Osteoblast (primary cell): ENCODE data around the gene KIF12. TPM values are rescaled to one million over a fixed set of nuclear protein-coding genes. Genes with fewer than 3 reads are reported as not detected.

Experiments used
- DNase-seq: peaks from one replicate; pipeline ENCODE4 v3.0.0; 2011; ENCODE audit warnings: low spot score, mixed read lengths; ENCODE audit not compliant: insufficient read length; ENCODE audit errors: missing footprints
- H2AFZ ChIP-seq: 2 replicates; pipeline ENCODE4 v1.6.0; 2011; ENCODE audit warnings: mild to moderate bottlenecking, low read length
- H3K27ac ChIP-seq: 2 replicates; pipeline ENCODE4 v1.5.1; 2011; ENCODE audit warnings: mild to moderate bottlenecking, low read depth, low read length, moderate library complexity
- H3K27me3 ChIP-seq: 2 replicates; pipeline ENCODE4 v1.6.0; 2012; ENCODE audit warnings: mild to moderate bottlenecking, control low read depth, inconsistent platforms, low read length, moderate library complexity; ENCODE audit not compliant: insufficient read depth
- H3K36me3 ChIP-seq: 2 replicates; pipeline ENCODE4 v1.5.1; 2011; ENCODE audit warnings: mild to moderate bottlenecking, low read length, control low read depth, moderate library complexity; ENCODE audit not compliant: insufficient read depth
- H3K4me1 ChIP-seq: 2 replicates; pipeline ENCODE4 v1.5.1; 2011; ENCODE audit warnings: mild to moderate bottlenecking, low read length, control low read depth, moderate library complexity; ENCODE audit not compliant: insufficient read depth
- H3K4me2 ChIP-seq: 2 replicates; pipeline ENCODE4 v1.6.0; 2011; ENCODE audit warnings: mild to moderate bottlenecking, low read length; ENCODE audit not compliant: insufficient read depth
- H3K4me3 ChIP-seq: fragments of 200-600 bp; sonication (generic); 3 replicates; pipeline ENCODE4 v1.5.1; 2012; ENCODE audit warnings: mild to moderate bottlenecking, low read length, inconsistent platforms; ENCODE audit not compliant: insufficient read depth
- H3K79me2 ChIP-seq: 2 replicates; pipeline ENCODE4 v1.6.0; 2012; ENCODE audit warnings: mild to moderate bottlenecking, low read length, control low read depth, inconsistent platforms; ENCODE audit not compliant: insufficient read depth
- H3K9me3 ChIP-seq: 2 replicates; pipeline ENCODE4 v1.5.1; 2011; ENCODE audit warnings: low read depth, low read length, control low read depth
- H4K20me1 ChIP-seq: 2 replicates; pipeline ENCODE4 v1.6.0; 2012; ENCODE audit warnings: mild to moderate bottlenecking, low read length, control low read depth; ENCODE audit not compliant: insufficient read depth
- CTCF ChIP-seq: IDR thresholded peaks from 2 replicates; pipeline ENCODE4 v1.5.1; 2011; ENCODE audit warnings: mild to moderate bottlenecking, low read depth, low read length, moderate library complexity; ENCODE audit errors: extremely low read depth
- total RNA-seq: library from RNA; depleted of rRNA; stranded (reverse); fragments of >200 nt; gene quantifications from 2 replicates; pipeline ENCODE4 v1.2.3, GENCODE V29; 2012

Gene KIF12
- total RNA-seq, 1 donor: not detected

DNA sequence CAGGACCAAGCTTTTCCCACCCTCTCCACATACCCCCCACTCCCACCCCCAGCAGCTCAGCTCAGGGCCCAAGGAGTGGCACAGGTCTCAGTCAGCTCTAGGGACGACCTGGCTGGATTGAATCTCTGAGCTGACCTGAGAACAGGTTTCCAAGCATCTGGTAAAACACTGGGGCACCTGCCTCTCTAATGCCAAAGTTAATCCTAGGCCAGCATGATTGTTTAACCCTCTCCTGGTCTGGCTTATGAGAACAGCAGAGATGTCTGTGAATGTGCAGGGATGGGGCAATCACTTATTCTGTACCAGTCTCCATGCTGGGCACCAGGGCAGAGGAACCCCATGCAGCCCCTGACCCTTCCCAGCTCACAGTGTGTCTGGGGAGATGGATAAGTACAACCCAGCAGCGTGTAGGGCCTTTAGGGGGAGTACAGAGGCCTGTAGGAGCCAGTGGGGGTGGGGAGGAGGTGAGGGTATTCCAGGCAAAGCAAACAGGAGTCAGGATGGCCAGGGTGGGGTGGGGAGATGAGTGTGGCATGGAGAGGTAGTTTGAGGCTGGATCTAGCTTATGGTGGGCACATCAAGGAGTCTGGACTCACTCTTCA is 678 bp upstream of the KIF12 start:
- Histone ChIP-seq H4K20me1 (no peaks in the 10 kb centered on the region), H3K4me1 (no peaks in the 10 kb centered on the region), H3K4me3 (no peak overlapping the region), H3K27ac (no peak overlapping the region), H3K79me2 (no peaks in the 10 kb centered on the region), H3K4me2 (no peak overlapping the region), H2AFZ (no peak overlapping the region), H3K9me3 (peaks cover 6% of the 10 kb centered on the region), H3K27me3 (peaks cover 37% of the 10 kb centered on the region), H3K36me3 (no peaks in the 10 kb centered on the region)
- peak; percentile 61 for DNase-seq
- TF ChIP-seq CTCF: no peak

- H3K9me3 ChIP-seq: peaks cover 6% of the 10 kb centered on the region
- no peak for TF ChIP-seq CTCF
- DNase-seq: peak; percentile 75
- H3K36me3 ChIP-seq: no peaks in the 10 kb centered on the region
- peaks cover 29% of the 10 kb centered on the region for H3K27me3 ChIP-seq
- H3K27ac ChIP-seq: no peak overlapping the region
- peak overlapping the region; percentile 53 for H3K4me2 ChIP-seq
- no peaks in the 10 kb centered on the region for H3K79me2 ChIP-seq
- peak overlapping the region; percentile 54 for H3K4me3 ChIP-seq
- no peak overlapping the region for H2AFZ ChIP-seq
- no peaks in the 10 kb centered on the region for H4K20me1 ChIP-seq
- H3K4me1 ChIP-seq: no peaks in the 10 kb centered on the region
Observed at GRCh38 chr9:114098021-114098935, 814 bp downstream of the KIF12 start.

- no peak for TF ChIP-seq CTCF
- peak; percentile 72 for DNase-seq
- Histone ChIP-seq H3K27me3 (peaks cover 29% of the 10 kb centered on the region), H2AFZ (no peak overlapping the region), H3K9me3 (peaks cover 6% of the 10 kb centered on the region), H3K79me2 (no peaks in the 10 kb centered on the region), H3K4me1 (no peaks in the 10 kb centered on the region), H3K4me3 (no peak overlapping the region), H3K36me3 (no peaks in the 10 kb centered on the region), H3K27ac (no peak overlapping the region), H3K4me2 (peak overlapping the region; percentile 53), H4K20me1 (no peaks in the 10 kb centered on the region)
Observed at GRCh38 chr9:114097613-114098020, 1.5 kb downstream of the KIF12 start.

DNA sequence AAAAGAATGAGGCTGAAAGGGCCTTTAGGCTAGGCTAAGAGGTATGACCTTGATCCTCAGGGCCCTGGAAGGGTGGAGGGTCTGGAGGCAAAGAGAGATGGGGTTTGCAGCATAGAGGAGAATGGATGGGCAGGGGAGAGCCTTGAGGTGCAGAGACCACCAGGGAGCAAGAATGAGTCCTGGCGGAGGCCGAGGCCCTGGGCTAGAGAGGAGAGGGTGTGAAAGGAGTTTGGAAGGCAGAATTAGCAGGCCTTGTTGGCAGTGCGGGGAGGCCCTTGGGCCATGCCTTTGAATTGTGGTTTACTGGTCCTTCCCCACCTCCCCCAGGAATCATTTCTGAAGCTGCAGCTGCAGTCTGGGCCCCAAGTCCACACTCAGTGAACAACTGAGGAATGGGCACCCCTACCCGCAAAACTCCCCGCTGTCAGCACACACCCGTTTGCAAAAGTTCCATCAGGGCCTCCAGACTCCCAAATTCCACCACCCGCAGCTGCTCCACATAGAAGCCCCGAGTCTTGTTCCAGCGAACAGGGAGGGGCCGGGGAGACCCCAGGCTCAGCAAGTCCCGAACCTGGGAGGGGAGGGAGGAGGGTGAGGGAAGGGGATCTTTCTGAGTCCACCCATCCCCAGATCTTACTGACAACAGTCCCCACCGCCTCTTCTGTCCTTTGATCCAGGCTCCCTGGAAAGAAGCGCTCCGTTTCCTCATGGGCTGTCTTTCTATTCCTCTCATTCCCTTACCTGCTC is 2.1 kb downstream of the KIF12 start:
- no peaks in the 10 kb centered on the region for H3K36me3 ChIP-seq
- H2AFZ ChIP-seq: no peak overlapping the region
- no peaks in the 10 kb centered on the region for H3K79me2 ChIP-seq
- no peaks in the 10 kb centered on the region for H3K4me1 ChIP-seq
- H3K4me2 ChIP-seq: no peak overlapping the region
- no peak for TF ChIP-seq CTCF
- DNase-seq: peak; percentile 73
- peaks cover 29% of the 10 kb centered on the region for H3K27me3 ChIP-seq
- no peak overlapping the region for H3K27ac ChIP-seq
- H4K20me1 ChIP-seq: no peaks in the 10 kb centered on the region
- H3K9me3 ChIP-seq: peaks cover 6% of the 10 kb centered on the region
- H3K4me3 ChIP-seq: no peak overlapping the region
